ENCODE results near the gene SPARC. TPM values are rescaled to one million over a fixed set of nuclear protein-coding genes. Genes with fewer than 3 reads are reported as not detected.

SPARC gene
- total RNA-seq, 1 experiment from 2014 or later = 418 TPM

- TF ChIP-seq OVOL2 (CRISPR knock-in tag; IDR thresholded peaks at IDR 0.05; ENCODE audit: borderline replicate concordance) (no peak), SMAD4 (CRISPR knock-in tag; IDR thresholded peaks at IDR 0.05) (no peak), AR (CRISPR knock-in tag; IDR thresholded peaks at IDR 0.05) (no peak), TEAD4 (CRISPR knock-in tag; IDR thresholded peaks at IDR 0.05) (no peak), ZNF121 (CRISPR knock-in tag; IDR thresholded peaks at IDR 0.05) (no peak), ERG (CRISPR knock-in tag; IDR thresholded peaks at IDR 0.05) (no peak)
- TF ChIP-seq, protein P1, sequence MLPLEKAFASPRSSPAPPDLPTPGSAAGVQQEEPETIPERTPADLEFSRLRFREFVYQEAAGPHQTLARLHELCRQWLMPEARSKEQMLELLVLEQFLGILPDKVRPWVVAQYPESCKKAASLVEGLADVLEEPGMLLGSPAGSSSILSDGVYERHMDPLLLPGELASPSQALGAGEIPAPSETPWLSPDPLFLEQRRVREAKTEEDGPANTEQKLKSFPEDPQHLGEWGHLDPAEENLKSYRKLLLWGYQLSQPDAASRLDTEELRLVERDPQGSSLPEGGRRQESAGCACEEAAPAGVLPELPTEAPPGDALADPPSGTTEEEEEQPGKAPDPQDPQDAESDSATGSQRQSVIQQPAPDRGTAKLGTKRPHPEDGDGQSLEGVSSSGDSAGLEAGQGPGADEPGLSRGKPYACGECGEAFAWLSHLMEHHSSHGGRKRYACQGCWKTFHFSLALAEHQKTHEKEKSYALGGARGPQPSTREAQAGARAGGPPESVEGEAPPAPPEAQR (CRISPR knock-in tag; IDR thresholded peaks at IDR 0.05) = no peak
- TF ChIP-seq, protein P2, sequence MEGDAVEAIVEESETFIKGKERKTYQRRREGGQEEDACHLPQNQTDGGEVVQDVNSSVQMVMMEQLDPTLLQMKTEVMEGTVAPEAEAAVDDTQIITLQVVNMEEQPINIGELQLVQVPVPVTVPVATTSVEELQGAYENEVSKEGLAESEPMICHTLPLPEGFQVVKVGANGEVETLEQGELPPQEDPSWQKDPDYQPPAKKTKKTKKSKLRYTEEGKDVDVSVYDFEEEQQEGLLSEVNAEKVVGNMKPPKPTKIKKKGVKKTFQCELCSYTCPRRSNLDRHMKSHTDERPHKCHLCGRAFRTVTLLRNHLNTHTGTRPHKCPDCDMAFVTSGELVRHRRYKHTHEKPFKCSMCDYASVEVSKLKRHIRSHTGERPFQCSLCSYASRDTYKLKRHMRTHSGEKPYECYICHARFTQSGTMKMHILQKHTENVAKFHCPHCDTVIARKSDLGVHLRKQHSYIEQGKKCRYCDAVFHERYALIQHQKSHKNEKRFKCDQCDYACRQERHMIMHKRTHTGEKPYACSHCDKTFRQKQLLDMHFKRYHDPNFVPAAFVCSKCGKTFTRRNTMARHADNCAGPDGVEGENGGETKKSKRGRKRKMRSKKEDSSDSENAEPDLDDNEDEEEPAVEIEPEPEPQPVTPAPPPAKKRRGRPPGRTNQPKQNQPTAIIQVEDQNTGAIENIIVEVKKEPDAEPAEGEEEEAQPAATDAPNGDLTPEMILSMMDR (IDR thresholded peaks at IDR 0.05) = no peak
Observed at GRCh38 chr5:151700820-151701219, 14.1 kb upstream of the SPARC start (continued).

GRCh38 chr5:151700296-151700695 is 13.6 kb upstream of the SPARC start:
- Mint-ChIP-seq H3K4me1 (peaks cover 28% of the 10 kb centered on the region), H3K36me3 (no peaks in the 10 kb centered on the region), H3K9me3 (no peaks in the 10 kb centered on the region), H3K27ac (no peak overlapping the region), H3K27me3 (ENCODE audit: low read depth) (no peaks in the 10 kb centered on the region; the same call in 1 of the 2 replicates), H3K4me3 (no peak overlapping the region)
- no peak for ATAC-seq
- ChIA-PET POLR2A (no interaction called here), CTCF (interaction anchor here (1.1 kb wide), 1 partner anchor 41 kb away, joined by 3 read pairs; no protein-coding TSS in a partner anchor)
- DNase-seq (ENCODE audit: low spot score) = no peak
- TF ChIP-seq TCF7 (CRISPR knock-in tag; IDR thresholded peaks at IDR 0.05; ENCODE audit: low read depth) (no peak), SP1 (CRISPR knock-in tag; conservative IDR thresholded peaks at IDR 0.05) (no peak), EMX1 (CRISPR knock-in tag; IDR thresholded peaks at IDR 0.05) (no peak), TEAD1 (CRISPR knock-in tag; IDR thresholded peaks at IDR 0.05) (no peak), ATF1 (CRISPR knock-in tag; IDR thresholded peaks at IDR 0.05) (no peak), SMAD3 (CRISPR knock-in tag; IDR thresholded peaks at IDR 0.05; ENCODE audit: borderline replicate concordance) (no peak), TP53 (CRISPR knock-in tag; IDR thresholded peaks at IDR 0.05) (no peak), IRF2 (CRISPR knock-in tag; IDR thresholded peaks at IDR 0.05; ENCODE audit: borderline replicate concordance, low read depth) (no peak), FOXJ3 (CRISPR knock-in tag; IDR thresholded peaks at IDR 0.05; ENCODE audit: borderline replicate concordance) (no peak), SOX15 (CRISPR knock-in tag; IDR thresholded peaks at IDR 0.05) (no peak), SMAD4 (CRISPR knock-in tag; IDR thresholded peaks at IDR 0.05) (no peak)
- TF ChIP-seq, protein P3, sequence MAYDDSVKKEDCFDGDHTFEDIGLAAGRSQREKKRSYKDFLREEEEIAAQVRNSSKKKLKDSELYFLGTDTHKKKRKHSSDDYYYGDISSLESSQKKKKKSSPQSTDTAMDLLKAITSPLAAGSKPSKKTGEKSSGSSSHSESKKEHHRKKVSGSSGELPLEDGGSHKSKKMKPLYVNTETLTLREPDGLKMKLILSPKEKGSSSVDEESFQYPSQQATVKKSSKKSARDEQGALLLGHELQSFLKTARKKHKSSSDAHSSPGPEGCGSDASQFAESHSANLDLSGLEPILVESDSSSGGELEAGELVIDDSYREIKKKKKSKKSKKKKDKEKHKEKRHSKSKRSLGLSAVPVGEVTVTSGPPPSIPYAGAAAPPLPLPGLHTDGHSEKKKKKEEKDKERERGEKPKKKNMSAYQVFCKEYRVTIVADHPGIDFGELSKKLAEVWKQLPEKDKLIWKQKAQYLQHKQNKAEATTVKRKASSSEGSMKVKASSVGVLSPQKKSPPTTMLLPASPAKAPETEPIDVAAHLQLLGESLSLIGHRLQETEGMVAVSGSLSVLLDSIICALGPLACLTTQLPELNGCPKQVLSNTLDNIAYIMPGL (CRISPR knock-in tag; IDR thresholded peaks at IDR 0.05) = no peak
